Neuronal stem cell (in vitro differentiated cells): ENCODE data around the gene GRAMD1C.
A peak's percentile ranks its signal among the peaks of the same experiment; 100 is the strongest.
"Not testable (repeated sequence)": the region's sequence is repeated elsewhere in the genome, so short reads cannot be mapped to it uniquely, and the experiment has no call there.

ENCODE experiments used
- DNase-seq: peaks from one replicate; pipeline ENCODE4 v3.0.0-alpha.2; 2013; ENCODE audit warnings: low spot score
- H2AFZ ChIP-seq: one replicate; pipeline ENCODE4 v1.6.1; 2013; ENCODE audit warnings: mild to moderate bottlenecking, low read length, inconsistent platforms
- H2AK5ac ChIP-seq: 2 replicates; pipeline ENCODE4 v1.6.1; 2013; ENCODE audit warnings: low read depth, mild to moderate bottlenecking, inconsistent platforms, low read length, moderate library complexity, mixed read lengths
- H2BK120ac ChIP-seq: 2 replicates; pipeline ENCODE4 v1.6.1; 2013; ENCODE audit warnings: low read depth, mild to moderate bottlenecking, inconsistent platforms, low read length, moderate library complexity, mixed read lengths
- H2BK12ac ChIP-seq: one replicate; pipeline ENCODE4 v1.6.1; 2013; ENCODE audit warnings: low read length, inconsistent platforms
- H2BK15ac ChIP-seq: 2 replicates; pipeline ENCODE4 v1.6.1; 2013; ENCODE audit warnings: mild to moderate bottlenecking, low read length, inconsistent platforms, mixed read lengths
- H2BK5ac ChIP-seq: one replicate; pipeline ENCODE4 v1.6.1; 2013; ENCODE audit warnings: inconsistent platforms, mild to moderate bottlenecking, low read length, moderate library complexity
- H3K14ac ChIP-seq: one replicate; pipeline ENCODE4 v1.6.1; 2013; ENCODE audit warnings: low read length, inconsistent platforms
- H3K18ac ChIP-seq: 2 replicates; pipeline ENCODE4 v1.6.1; 2013; ENCODE audit warnings: low read length, inconsistent platforms
- H3K23ac ChIP-seq: 2 replicates; pipeline ENCODE4 v1.6.1; 2013; ENCODE audit warnings: low read depth, mild to moderate bottlenecking, mixed read lengths, low read length, inconsistent platforms; ENCODE audit not compliant: poor library complexity
- H3K27ac ChIP-seq: replicated peaks from 3 replicates; pipeline ENCODE4 v1.5.1; 2013; ENCODE audit warnings: low read length, inconsistent platforms
- H3K27me3 ChIP-seq, 3 experiments: 2 replicates each; pipeline ENCODE4 v1.6.1; 2013; ENCODE audit warnings: low read length in 3 of 3, mild to moderate bottlenecking in 2 of 3, inconsistent platforms in 1 of 3, low read depth in 1 of 3, mixed read lengths in 1 of 3, moderate library complexity in 1 of 3; ENCODE audit not compliant: control insufficient read depth in 3 of 3, insufficient read depth in 3 of 3
- H3K36me3 ChIP-seq, 2 donors: replicated peaks in 1 of 2; 2 replicates each; pipeline ENCODE4 v1.6.1; 2013; ENCODE audit warnings: low read length in 2 of 2; ENCODE audit not compliant: control insufficient read depth in 2 of 2, insufficient read depth in 2 of 2
- H3K4ac ChIP-seq: 2 replicates; pipeline ENCODE4 v1.6.1; 2013; ENCODE audit warnings: inconsistent platforms, mild to moderate bottlenecking, low read length, moderate library complexity
- H3K4me1 ChIP-seq, 2 donors: 1 replicate in 1 of 2; 2 replicates in 1 of 2; pipeline ENCODE4 v1.6.1; 2013; ENCODE audit warnings: low read length in 2 of 2, low read depth in 1 of 2; ENCODE audit not compliant: control insufficient read depth in 2 of 2, insufficient read depth in 1 of 2
- H3K4me2 ChIP-seq: one replicate; pipeline ENCODE4 v1.6.1; 2013; ENCODE audit warnings: mild to moderate bottlenecking, low read length, inconsistent platforms; ENCODE audit not compliant: insufficient read depth, poor library complexity, severe bottlenecking
- H3K4me3 ChIP-seq, 2 donors: 2 replicates each; pipeline ENCODE4 v1.5.1; 2013; ENCODE audit warnings: low read length in 2 of 2, mild to moderate bottlenecking in 2 of 2, inconsistent platforms in 1 of 2, moderate library complexity in 1 of 2
- H3K79me1 ChIP-seq: one replicate; pipeline ENCODE4 v1.6.1; 2013; ENCODE audit warnings: low read depth, mild to moderate bottlenecking, inconsistent platforms, low read length, moderate library complexity
- H3K9ac ChIP-seq: one replicate; pipeline ENCODE4 v1.6.1; 2013; ENCODE audit warnings: mild to moderate bottlenecking, low read depth, low read length, inconsistent platforms; ENCODE audit not compliant: poor library complexity
- H3K9me3 ChIP-seq, 2 donors: replicated peaks in 1 of 2; 2 replicates each; pipeline versions ENCODE3 to v1.6.1; 2013; ENCODE audit warnings: low read length in 2 of 2, mild to moderate bottlenecking in 2 of 2, inconsistent platforms in 1 of 2, low read depth in 1 of 2, mixed read lengths in 1 of 2, moderate library complexity in 1 of 2; ENCODE audit not compliant: control insufficient read depth in 2 of 2, insufficient read depth in 1 of 2
- H4K8ac ChIP-seq: one replicate; pipeline ENCODE4 v1.6.1; 2013; ENCODE audit warnings: low read depth, mild to moderate bottlenecking, inconsistent platforms, low read length, moderate library complexity
- H4K91ac ChIP-seq: one replicate; pipeline ENCODE4 v1.6.1; 2013; ENCODE audit warnings: low read length, low read depth, mild to moderate bottlenecking, inconsistent platforms; ENCODE audit not compliant: poor library complexity
- WGBS, 2 donors: extraction: QIAGEN DNeasy Blood & Tissue Kit; methylation state at CpG; one replicate each; pipeline ENCODE4 v1.1.7; 2013; ENCODE audit warnings: missing lambda C conversion rate in 2 of 2, mixed read lengths in 1 of 2; ENCODE audit not compliant: insufficient read length in 2 of 2, insufficient replicate concordance in 1 of 2; ENCODE audit errors: extremely low coverage in 2 of 2; 5-methylcytosine and 5-hydroxymethylcytosine counted together

Gene GRAMD1C

DNA sequence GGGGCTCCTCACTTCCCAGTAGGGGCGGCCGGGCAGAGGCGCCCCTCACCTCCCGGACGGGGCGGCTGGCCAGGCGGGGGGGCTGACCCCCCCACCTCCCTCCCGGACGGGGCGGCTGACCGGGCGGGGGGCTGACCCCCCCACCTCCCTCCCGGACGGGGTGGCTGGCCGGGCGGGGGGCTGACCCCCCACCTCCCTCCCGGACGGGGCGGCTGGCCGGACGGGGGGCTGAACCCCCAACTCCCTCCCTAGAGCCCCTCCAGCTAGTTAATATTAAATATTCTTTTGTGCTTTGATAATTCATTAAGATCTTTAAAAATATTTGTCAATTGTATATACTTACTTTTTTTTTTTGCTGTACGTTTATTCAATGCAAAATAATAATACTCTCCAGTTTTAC, 11.3 kb downstream of the GRAMD1C start:
- not testable (repeated sequence) for H3K4me2 ChIP-seq, H3K9me3 ChIP-seq, H4K8ac ChIP-seq, H3K23ac ChIP-seq, H2BK5ac ChIP-seq, H3K18ac ChIP-seq, DNase-seq, H4K91ac ChIP-seq, H3K14ac ChIP-seq, H3K79me1 ChIP-seq, H2BK12ac ChIP-seq, H3K9ac ChIP-seq, H3K27ac ChIP-seq, H3K4me1 ChIP-seq, H3K27me3 ChIP-seq, H2AFZ ChIP-seq, H2AK5ac ChIP-seq, H2BK15ac ChIP-seq, H2BK120ac ChIP-seq, H3K4ac ChIP-seq, H3K36me3 ChIP-seq, H3K4me3 ChIP-seq
- no CpG with 5 or more reads among the region's 22 CpGs for WGBS, 2 donors

- H3K4me3 ChIP-seq, H2BK120ac ChIP-seq, DNase-seq, H3K36me3 ChIP-seq, H3K27me3 ChIP-seq, H3K9ac ChIP-seq, H3K9me3 ChIP-seq, H2BK12ac ChIP-seq, H3K18ac ChIP-seq, H3K4me1 ChIP-seq, H3K79me1 ChIP-seq, H3K27ac ChIP-seq, H4K8ac ChIP-seq, H3K23ac ChIP-seq, H4K91ac ChIP-seq, H3K4me2 ChIP-seq, H3K14ac ChIP-seq, H2BK15ac ChIP-seq, H2AFZ ChIP-seq, H3K4ac ChIP-seq, H2BK5ac ChIP-seq: not testable (repeated sequence)
- WGBS, 2 donors = no CpG with 5 or more reads among the region's 9 CpGs
- peak overlapping the region; percentile 70 for H2AK5ac ChIP-seq
Observed at GRCh38 chr3:113850391-113850790, 11.8 kb downstream of the GRAMD1C start.

DNA sequence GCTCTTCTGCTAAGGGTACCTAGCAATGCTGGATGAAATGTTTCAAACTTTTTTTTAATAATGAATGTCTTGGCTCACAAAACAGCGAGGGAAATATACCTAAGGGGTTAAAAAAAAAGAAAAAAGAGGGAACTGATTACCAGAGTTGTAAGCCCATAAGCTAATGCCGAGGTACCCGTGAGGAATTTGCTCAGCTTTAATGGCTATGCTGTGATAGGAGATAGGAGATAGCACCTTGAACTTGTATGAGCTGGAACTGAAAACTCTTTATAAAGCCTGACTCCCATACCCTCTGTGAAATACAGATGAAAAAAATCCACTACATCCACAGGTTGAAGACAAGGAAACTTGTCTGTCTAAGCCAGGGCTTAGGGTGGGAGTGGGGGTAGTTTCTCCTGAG, 13.9 kb downstream of the GRAMD1C start:
- H3K79me1 ChIP-seq = no peaks in the 10 kb centered on the region
- H2AK5ac ChIP-seq = no peak overlapping the region
- H3K27me3 ChIP-seq = no peaks in the 10 kb centered on the region
- H2BK12ac ChIP-seq = no peak overlapping the region
- WGBS, 2 donors = no CpG with 5 or more reads among the region's 3 CpGs
- DNase-seq = no peak
- H3K4me1 ChIP-seq = no peaks in the 10 kb centered on the region
- no peak overlapping the region for H2BK15ac ChIP-seq
- no peak overlapping the region for H3K4me3 ChIP-seq
- H3K18ac ChIP-seq = no peak overlapping the region
- no peak overlapping the region for H3K14ac ChIP-seq
- H3K9ac ChIP-seq = no peak overlapping the region
- H2AFZ ChIP-seq = no peak overlapping the region
- no peak overlapping the region for H3K27ac ChIP-seq
- H4K8ac ChIP-seq = no peak overlapping the region
- H3K4ac ChIP-seq = no peak overlapping the region
- no peak overlapping the region for H2BK120ac ChIP-seq
- no peak overlapping the region for H4K91ac ChIP-seq
- H3K23ac ChIP-seq = no peak overlapping the region
- H3K9me3 ChIP-seq = no peaks in the 10 kb centered on the region
- no peak overlapping the region for H2BK5ac ChIP-seq
- no peak overlapping the region for H3K4me2 ChIP-seq
- no peaks in the 10 kb centered on the region for H3K36me3 ChIP-seq

DNA sequence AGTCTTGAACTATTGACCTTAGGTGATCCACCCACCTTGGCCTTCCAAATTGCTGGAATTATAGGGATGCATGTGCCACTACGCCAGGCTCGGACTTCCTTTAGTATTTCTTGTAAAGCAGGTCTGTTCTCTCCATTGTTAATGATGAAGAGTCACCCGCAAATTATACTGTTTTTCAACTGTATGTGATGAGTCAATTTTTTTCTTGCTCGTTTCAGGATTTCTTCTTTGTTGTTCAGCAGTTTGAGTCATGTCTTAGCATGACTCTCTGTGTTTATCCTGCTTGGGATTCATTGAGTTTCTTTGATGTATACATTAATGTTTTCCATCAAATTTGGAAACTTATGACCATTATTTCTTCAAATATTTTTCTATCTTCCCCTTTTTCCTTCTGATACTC, 28.9 kb downstream of the GRAMD1C start:
- no peak overlapping the region for H3K4ac ChIP-seq
- no peak overlapping the region for H3K4me2 ChIP-seq
- no peak overlapping the region for H2AK5ac ChIP-seq
- no peak overlapping the region for H4K91ac ChIP-seq
- H3K4me1 ChIP-seq = peaks cover 0 to 1% of the 10 kb centered on the region in 2 donors
- peaks cover 0 to 3% of the 10 kb centered on the region in 2 donors for H3K9me3 ChIP-seq
- no CpG with 5 or more reads among the region's 4 CpGs for WGBS, 2 donors
- H3K14ac ChIP-seq = no peak overlapping the region
- no peak overlapping the region for H3K23ac ChIP-seq
- no peak overlapping the region for H2AFZ ChIP-seq
- no peak overlapping the region for H2BK15ac ChIP-seq
- no peak for DNase-seq
- no peaks in the 10 kb centered on the region for H3K36me3 ChIP-seq
- H2BK12ac ChIP-seq = no peak overlapping the region
- H3K4me3 ChIP-seq = no peak overlapping the region
- H3K79me1 ChIP-seq = no peaks in the 10 kb centered on the region
- no peak overlapping the region for H3K18ac ChIP-seq
- H3K27me3 ChIP-seq = no peaks in the 10 kb centered on the region
- H4K8ac ChIP-seq = no peak overlapping the region
- no peak overlapping the region for H3K27ac ChIP-seq
- no peak overlapping the region for H2BK120ac ChIP-seq
- no peak overlapping the region for H2BK5ac ChIP-seq
- H3K9ac ChIP-seq = no peak overlapping the region
